Fibroblast of lung (primary cell): ENCODE data around the gene FZD10. TPM values are rescaled to one million over a fixed set of nuclear protein-coding genes. Genes with fewer than 3 reads are reported as not detected.

Source experiments
- DNase-seq, 2 donors: peaks; one replicate each; pipeline versions ENCODE4 v3.0.0 to v3.0.0-alpha.2; 2010; ENCODE audit warnings: low read depth in 2 of 2
- H2AFZ ChIP-seq: 2 replicates; pipeline ENCODE4 v1.5.1; 2012; ENCODE audit warnings: low read length, control low read depth, inconsistent platforms
- H3K27ac ChIP-seq: 2 replicates; pipeline ENCODE4 v1.5.1; 2011; ENCODE audit warnings: low read length, control low read depth; ENCODE audit not compliant: insufficient read depth
- H3K27me3 ChIP-seq: 2 replicates; pipeline ENCODE4 v1.5.1; 2011; ENCODE audit warnings: mild to moderate bottlenecking, low read length; ENCODE audit not compliant: control insufficient read depth, insufficient read depth
- H3K36me3 ChIP-seq: 2 replicates; pipeline ENCODE4 v1.5.1; 2011; ENCODE audit warnings: low read length; ENCODE audit not compliant: control insufficient read depth, insufficient read depth
- H3K4me1 ChIP-seq: 2 replicates; pipeline ENCODE4 v1.5.1; 2011; ENCODE audit warnings: low read length; ENCODE audit not compliant: control insufficient read depth, insufficient read depth; ENCODE audit errors: extremely low read depth
- H3K4me2 ChIP-seq: 2 replicates; pipeline ENCODE4 v1.5.1; 2011; ENCODE audit warnings: low read length, control low read depth; ENCODE audit not compliant: insufficient read depth; ENCODE audit errors: extremely low read depth
- H3K4me3 ChIP-seq, 4 experiments: fragments of 200-600 bp in 1 of 4; sonication (generic) in 1 of 4; replicated peaks in 1 of 4; 2 replicates each; pipeline ENCODE4 v1.5.1; 2011 to 2016; ENCODE audit warnings: low read length in 4 of 4, low read depth in 3 of 4, mild to moderate bottlenecking in 3 of 4, control low read depth in 2 of 4, inconsistent platforms in 1 of 4, mixed read lengths in 1 of 4; ENCODE audit not compliant: insufficient read depth in 1 of 4; ENCODE audit errors: control extremely low read depth in 1 of 4
- H3K79me2 ChIP-seq: 2 replicates; pipeline ENCODE4 v1.5.1; 2012; ENCODE audit warnings: mild to moderate bottlenecking, low read length, inconsistent platforms; ENCODE audit not compliant: control insufficient read depth, insufficient read depth
- H3K9ac ChIP-seq: 2 replicates; pipeline ENCODE4 v1.5.1; 2011; ENCODE audit warnings: mild to moderate bottlenecking, low read length, control low read depth; ENCODE audit not compliant: insufficient read depth
- H3K9me3 ChIP-seq: 2 replicates; pipeline ENCODE4 v1.5.1; 2012; ENCODE audit warnings: low read depth, low read length; ENCODE audit not compliant: control insufficient read depth, insufficient read depth
- H4K20me1 ChIP-seq: 2 replicates; pipeline ENCODE4 v1.5.1; 2011; ENCODE audit warnings: low read length; ENCODE audit not compliant: control insufficient read depth, insufficient read depth; ENCODE audit errors: extremely low read depth
- CTCF ChIP-seq, 2 donors: IDR thresholded peaks in 1 of 2; conservative IDR thresholded peaks in 1 of 2; 1 replicate in 1 of 2; 2 replicates in 1 of 2; pipeline ENCODE4 v1.5.1; 2011 to 2012; ENCODE audit warnings: low read length in 2 of 2, control low read depth in 1 of 2, inconsistent platforms in 1 of 2, low read depth in 1 of 2, mild to moderate bottlenecking in 1 of 2
- EZH2 ChIP-seq: IDR thresholded peaks from 2 replicates; pipeline ENCODE4 v1.5.1; 2012; ENCODE audit warnings: low read length, control low read depth, mild to moderate bottlenecking; ENCODE audit errors: missing control alignments
- polyA plus RNA-seq, 2 donors: library from polyadenylated mRNA; depleted of rRNA in 1 of 2; stranded (reverse) in 1 of 2; unstranded in 1 of 2; fragments of >200 nt; gene quantifications; 2 replicates each; pipeline ENCODE4 v1.2.1, GENCODE V29; 2011 to 2012; ENCODE audit warnings: missing spikeins in 1 of 2
- total RNA-seq: library from RNA; depleted of rRNA; stranded (reverse); fragments of >200 nt; gene quantifications from 2 replicates; pipeline ENCODE4 v1.2.1, GENCODE V29; 2014

The FZD10 gene
- total and polyA plus RNA-seq, 2 donors (not counting 1 experiment from before 2014, with no cell fraction given) = under 0.01 to 0.03 TPM

- Histone ChIP-seq H3K27ac (no peak overlapping the region), H3K4me3 (no peak overlapping the region), H3K4me1 (no peaks in the 10 kb centered on the region), H3K9ac (no peak overlapping the region), H3K36me3 (no peaks in the 10 kb centered on the region), H3K27me3 (no peaks in the 10 kb centered on the region), H3K79me2 (no peaks in the 10 kb centered on the region), H4K20me1 (no peaks in the 10 kb centered on the region), H2AFZ (no peak overlapping the region), H3K9me3 (no peaks in the 10 kb centered on the region), H3K4me2 (no peak overlapping the region)
- DNase-seq = no peak
- no peak for TF ChIP-seq EZH2
- TF ChIP-seq CTCF (conservative IDR thresholded peaks at IDR 0.05 in 1 of 2, IDR thresholded peaks at IDR 0.05 in 1 of 2; ENCODE audit: low read depth in 1 of 2, low read length in 2 of 2) = no peak
Measured at GRCh38 chr12:130169924-130170323, 7.7 kb downstream of the FZD10 start.

DNA sequence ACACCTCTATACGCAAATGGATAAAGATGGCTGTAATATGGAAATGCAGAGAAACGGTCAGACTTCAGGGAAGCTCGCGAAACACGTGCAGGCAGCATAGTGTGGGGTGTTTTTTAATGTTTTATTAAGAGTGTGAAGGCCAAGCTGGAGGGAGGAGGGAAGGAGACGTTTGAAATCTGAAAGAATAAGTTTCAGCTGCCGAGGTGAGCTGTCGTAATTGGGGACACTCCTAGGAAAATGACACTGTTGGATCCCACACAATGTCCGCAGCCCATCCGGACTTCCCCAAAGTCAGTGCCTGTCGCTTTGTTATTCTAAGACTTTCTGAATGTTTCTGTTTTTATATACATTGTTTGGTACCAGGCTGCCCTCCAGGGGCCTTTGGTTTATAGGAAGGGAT, 8.3 kb downstream of the FZD10 start:
- H2AFZ ChIP-seq = no peak overlapping the region
- no peak overlapping the region for H3K9ac ChIP-seq
- H3K4me2 ChIP-seq = no peak overlapping the region
- no peaks in the 10 kb centered on the region for H3K36me3 ChIP-seq
- H3K27ac ChIP-seq = no peak overlapping the region
- no peak overlapping the region for H3K4me3 ChIP-seq
- H3K27me3 ChIP-seq = no peaks in the 10 kb centered on the region
- no peaks in the 10 kb centered on the region for H4K20me1 ChIP-seq
- no peaks in the 10 kb centered on the region for H3K4me1 ChIP-seq
- no peaks in the 10 kb centered on the region for H3K79me2 ChIP-seq
- DNase-seq = no peak
- no peaks in the 10 kb centered on the region for H3K9me3 ChIP-seq
- TF ChIP-seq EZH2 (no peak), CTCF (conservative IDR thresholded peaks at IDR 0.05 in 1 of 2, IDR thresholded peaks at IDR 0.05 in 1 of 2; ENCODE audit: low read depth in 1 of 2, low read length in 2 of 2) (no peak)

- no peak overlapping the region for H3K4me3 ChIP-seq
- no peaks in the 10 kb centered on the region for H3K27me3 ChIP-seq
- no peak overlapping the region for H2AFZ ChIP-seq
- H4K20me1 ChIP-seq = no peaks in the 10 kb centered on the region
- H3K4me2 ChIP-seq = no peak overlapping the region
- H3K4me1 ChIP-seq = no peaks in the 10 kb centered on the region
- no peaks in the 10 kb centered on the region for H3K79me2 ChIP-seq
- TF ChIP-seq CTCF (conservative IDR thresholded peaks at IDR 0.05 in 1 of 2, IDR thresholded peaks at IDR 0.05 in 1 of 2; ENCODE audit: low read depth in 1 of 2, low read length in 2 of 2) = no peak
- TF ChIP-seq EZH2 = no peak
- no peaks in the 10 kb centered on the region for H3K36me3 ChIP-seq
- H3K27ac ChIP-seq = no peak overlapping the region
- no peak overlapping the region for H3K9ac ChIP-seq
- DNase-seq = no peak
- H3K9me3 ChIP-seq = no peaks in the 10 kb centered on the region
Measured at GRCh38 chr12:130177635-130178242, 15.5 kb downstream of the FZD10 start.
